WTC11 (cell line): ENCODE data around the gene CYREN. TPM values are rescaled to one million over a fixed set of nuclear protein-coding genes. Genes with fewer than 3 reads are reported as not detected.

Experiments used
- ATAC-seq: fragments of 200-7000 bp; cut with Tn5 transposase; 2 replicates; pipeline ENCODE4 v1.10.0; 2021; ENCODE audit warnings: mild to moderate bottlenecking, moderate library complexity
- CTCF ChIA-PET: fragments of 300-600 bp; sonication (Branson Sonifier 250); formaldehyde crosslinking; loops from one replicate; lab custom pipeline; 2021; ENCODE audit warnings: antibody characterized with exemption; lab: Charles Lee
- POLR2A ChIA-PET: fragments of 350-600 bp; sonication (Branson Sonifier 250); formaldehyde crosslinking; loops from one replicate; lab custom pipeline; 2021; ENCODE audit warnings: antibody characterized with exemption; lab: Charles Lee
- DNase-seq: peaks from one replicate; pipeline ENCODE4 v3.0.0; 2021; ENCODE audit warnings: low spot score
- H3K27ac Mint-ChIP-seq: 2 replicates; pipeline ENCODE4 v1.8.0; 2021; ENCODE audit warnings: mixed read lengths
- H3K27me3 Mint-ChIP-seq: 2 replicates; pipeline ENCODE4 v1.8.0; 2021; ENCODE audit warnings: low read depth, mild to moderate bottlenecking, moderate library complexity, mixed read lengths
- H3K36me3 Mint-ChIP-seq: 2 replicates; pipeline ENCODE4 v1.8.0; 2021; ENCODE audit warnings: mixed read lengths
- H3K4me1 Mint-ChIP-seq: 2 replicates; pipeline ENCODE4 v1.8.0; 2022; ENCODE audit warnings: mixed read lengths
- H3K4me3 Mint-ChIP-seq: 2 replicates; pipeline ENCODE4 v1.8.0; 2021; ENCODE audit warnings: mild to moderate bottlenecking, moderate library complexity, mixed read lengths
- H3K9me3 Mint-ChIP-seq: 2 replicates; pipeline ENCODE4 v1.8.0; 2021; ENCODE audit warnings: mixed read lengths
- ATF1 ChIP-seq: sonication (generic); formaldehyde crosslinking; IDR thresholded peaks from 2 replicates; pipeline ENCODE4 v1.8.1; 2023; ENCODE audit warnings: mild to moderate bottlenecking, moderate library complexity, missing genetic modification reagents
- ATF2 ChIP-seq: sonication (generic); formaldehyde crosslinking; IDR thresholded peaks from 2 replicates; pipeline ENCODE4 v1.8.1; 2022; ENCODE audit warnings: low read depth, missing genetic modification reagents, borderline replicate concordance
- ATF6 ChIP-seq: sonication (generic); formaldehyde crosslinking; IDR thresholded peaks from 2 replicates; pipeline ENCODE4 v1.8.1; 2023; ENCODE audit warnings: mild to moderate bottlenecking, missing genetic modification reagents
- E2F5 ChIP-seq: sonication (generic); formaldehyde crosslinking; IDR thresholded peaks from 2 replicates; pipeline ENCODE4 v1.8.1; 2022; ENCODE audit warnings: mild to moderate bottlenecking, moderate library complexity, missing genetic modification reagents
- ESRRA ChIP-seq: sonication (generic); formaldehyde crosslinking; IDR thresholded peaks from 2 replicates; pipeline ENCODE4 v1.8.1; 2022; ENCODE audit warnings: mild to moderate bottlenecking, missing genetic modification reagents, borderline replicate concordance
- GRHL2 ChIP-seq: fragments of 250-450 bp; sonication (Bioruptor Pico); IDR thresholded peaks from 2 replicates; pipeline ENCODE4 v1.8.0; 2022; ENCODE audit warnings: mild to moderate bottlenecking, moderate library complexity; ENCODE audit not compliant: insufficient replicate concordance, severe bottlenecking
- KAT7 ChIP-seq: sonication (generic); formaldehyde crosslinking; IDR thresholded peaks from 2 replicates; pipeline ENCODE4 v1.8.1; 2023; ENCODE audit warnings: missing genetic modification reagents, mild to moderate bottlenecking, borderline replicate concordance
- MAX ChIP-seq: sonication (generic); formaldehyde crosslinking; IDR thresholded peaks from 2 replicates; pipeline ENCODE4 v1.8.0; 2022; ENCODE audit warnings: mild to moderate bottlenecking, missing genetic modification reagents
- MXD4 ChIP-seq: fragments of 250-450 bp; sonication (Bioruptor Pico); IDR thresholded peaks from 2 replicates; pipeline ENCODE4 v1.8.0; 2021; ENCODE audit warnings: mild to moderate bottlenecking, moderate library complexity, borderline replicate concordance
- NFATC4 ChIP-seq: fragments of 250-450 bp; sonication (Bioruptor Pico); IDR thresholded peaks from 2 replicates; pipeline ENCODE4 v1.9.0; 2021; ENCODE audit warnings: mild to moderate bottlenecking
- NR1H2 ChIP-seq: sonication (generic); formaldehyde crosslinking; IDR thresholded peaks from 2 replicates; pipeline ENCODE4 v1.9.0; 2021; ENCODE audit warnings: mild to moderate bottlenecking, moderate library complexity, missing genetic modification reagents
- NR2C2 ChIP-seq: sonication (generic); formaldehyde crosslinking; IDR thresholded peaks from 2 replicates; pipeline ENCODE4 v1.8.0; 2022; ENCODE audit warnings: mild to moderate bottlenecking, missing genetic modification reagents
- RELA ChIP-seq: sonication (generic); formaldehyde crosslinking; IDR thresholded peaks from 2 replicates; pipeline ENCODE4 v1.8.1; 2022; ENCODE audit warnings: missing genetic modification reagents, mild to moderate bottlenecking, borderline replicate concordance
- SMAD3 ChIP-seq: sonication (generic); formaldehyde crosslinking; IDR thresholded peaks from 2 replicates; pipeline ENCODE4 v1.8.0; 2022; ENCODE audit warnings: missing genetic modification reagents, mild to moderate bottlenecking, borderline replicate concordance
- SMAD4 ChIP-seq: sonication (generic); formaldehyde crosslinking; IDR thresholded peaks from 2 replicates; pipeline ENCODE4 v1.8.0; 2022; ENCODE audit warnings: mild to moderate bottlenecking, missing genetic modification reagents
- STAT6 ChIP-seq: sonication (generic); formaldehyde crosslinking; conservative IDR thresholded peaks from 2 replicates; pipeline ENCODE4 v1.8.1; 2023; ENCODE audit warnings: mild to moderate bottlenecking, low read depth, missing genetic modification reagents, moderate library complexity
- TEAD4 ChIP-seq: sonication (generic); formaldehyde crosslinking; IDR thresholded peaks from 2 replicates; pipeline ENCODE4 v1.8.0; 2022; ENCODE audit warnings: mild to moderate bottlenecking, missing genetic modification reagents
- ZBTB21 ChIP-seq: sonication (generic); formaldehyde crosslinking; IDR thresholded peaks from 2 replicates; pipeline ENCODE4 v1.8.1; 2023; ENCODE audit warnings: mild to moderate bottlenecking, missing genetic modification reagents, borderline replicate concordance
- ZBTB43 ChIP-seq: sonication (generic); formaldehyde crosslinking; IDR thresholded peaks from 2 replicates; pipeline ENCODE4 v1.8.1; 2023; ENCODE audit warnings: mild to moderate bottlenecking, missing genetic modification reagents
- ZNF317 ChIP-seq: sonication (generic); formaldehyde crosslinking; IDR thresholded peaks from 2 replicates; pipeline ENCODE4 v1.8.1; 2023; ENCODE audit warnings: low read depth, mild to moderate bottlenecking, moderate library complexity, missing genetic modification reagents, borderline replicate concordance
- ZSCAN18 ChIP-seq: fragments of 250-450 bp; sonication (Bioruptor Pico); IDR thresholded peaks from 2 replicates; pipeline ENCODE4 v2.1.2; 2022; ENCODE audit warnings: mild to moderate bottlenecking, moderate library complexity
- total RNA-seq: library from RNA; stranded (reverse); gene quantifications from 3 replicates; pipeline ENCODE4 v1.2.3, GENCODE V29; 2021

Gene CYREN
- total RNA-seq, 1 experiment from 2014 or later = 37.9 TPM

- TF ChIP-seq ZBTB43 (no peak), SMAD3 (CRISPR knock-in tag) (no peak), SMAD4 (CRISPR knock-in tag) (no peak), ATF6 (CRISPR knock-in tag) (no peak), E2F5 (CRISPR knock-in tag) (no peak)
- TF ChIP-seq, all 79 proteins: peak for 0
These were observed 11.0 kb downstream of the CYREN start (continued) for GRCh38 chr7:135159359-135160085.

GRCh38 chr7:135158874-135159273 lies 11.6 kb downstream of the CYREN start:
- no peak for ATAC-seq
- TF ChIP-seq TEAD4 (CRISPR knock-in tag) (no peak), ZBTB21 (CRISPR knock-in tag) (no peak), ATF1 (CRISPR knock-in tag) (no peak), ZSCAN18 (CRISPR knock-in tag) (no peak), NR1H2 (CRISPR knock-in tag) (no peak), MXD4 (CRISPR knock-in tag) (no peak)
- Mint-ChIP-seq H3K4me1 (peaks cover 26% of the 10 kb centered on the region), H3K27ac (no peak overlapping the region; the same call in 1 of the 2 replicates), H3K36me3 (peaks cover 78% of the 10 kb centered on the region), H3K27me3 (peaks cover 5% of the 10 kb centered on the region), H3K9me3 (peaks cover 66% of the 10 kb centered on the region), H3K4me3 (no peak overlapping the region)
- DNase-seq = no peak
- CTCF ChIA-PET = no interaction called here
- POLR2A ChIA-PET = no interaction called here

GRCh38 chr7:135158141-135158655 lies 12.3 kb downstream of the CYREN start:
- ATAC-seq = no peak
- Mint-ChIP-seq H3K4me1 (peaks cover 26% of the 10 kb centered on the region), H3K27me3 (peaks cover 5% of the 10 kb centered on the region), H3K4me3 (no peak overlapping the region), H3K36me3 (peaks cover 78% of the 10 kb centered on the region), H3K9me3 (peaks cover 70% of the 10 kb centered on the region), H3K27ac (no peak overlapping the region)
- POLR2A ChIA-PET = no interaction called here
- no peak for DNase-seq
- TF ChIP-seq ZNF317 (no peak), GRHL2 (CRISPR knock-in tag) (no peak), KAT7 (CRISPR knock-in tag) (no peak), MAX (CRISPR knock-in tag) (no peak), ATF2 (no peak), NFATC4 (CRISPR knock-in tag) (no peak), STAT6 (CRISPR knock-in tag) (no peak), NR2C2 (CRISPR knock-in tag) (no peak), RELA (CRISPR knock-in tag) (no peak), ESRRA (CRISPR knock-in tag) (no peak)
- CTCF ChIA-PET = no interaction called here
